ENCODE data around the gene TMEM165. TPM values are rescaled to one million over a fixed set of nuclear protein-coding genes. Genes with fewer than 3 reads are reported as not detected.
A peak's percentile ranks its signal among the peaks of the same experiment; 100 is the strongest.
"Not testable (repeated sequence)": the region's sequence is repeated elsewhere in the genome, so short reads cannot be mapped to it uniquely, and the experiment has no call there.

The TMEM165 gene
- 10 to 100 TPM; 63.5 to 96.5 (median 91.5) TPM for polyA plus RNA-seq (ENCODE audit: insufficient read length in 4 of 4)

- peak; percentile 68 to 75 (median 74) for DNase-seq (ENCODE audit: low read depth in 4 of 4, low spot score in 3 of 4)
Measured at GRCh38 chr4:55395529-55396307, at the start of gene TMEM165. TMEM165 (plus strand) TSS chr4:55395957; CDS start chr4:55396190, 233 bp downstream.

- peak; percentile 61 to 67 (median 62) for DNase-seq (ENCODE audit: low read depth in 4 of 4, low spot score in 3 of 4)
Measured at GRCh38 chr4:55345980-55346850, 49.5 kb upstream of the TMEM165 start, which contains the start of gene SRD5A3. SRD5A3 (plus strand) TSS chr4:55346242; CDS start chr4:55346337, 95 bp downstream.

- DNase-seq (ENCODE audit: low read depth in 4 of 4, low spot score in 3 of 4) = no peak
Measured at GRCh38 chr4:55346851-55347255, 48.9 kb upstream of the TMEM165 start.

- no peak for DNase-seq (ENCODE audit: low read depth in 4 of 4, low spot score in 3 of 4)
Measured at GRCh38 chr4:55347610-55348228, 48.0 kb upstream of the TMEM165 start.

- no peak for DNase-seq (ENCODE audit: low read depth in 4 of 4, low spot score in 3 of 4)
Measured at GRCh38 chr4:55348466-55348865, 47.3 kb upstream of the TMEM165 start.

- not testable (repeated sequence) for DNase-seq (ENCODE audit: low read depth in 4 of 4, low spot score in 3 of 4)
Measured at GRCh38 chr4:55350870-55351269, 44.9 kb upstream of the TMEM165 start.

GRCh38 chr4:55351824-55352223, 43.9 kb upstream of the TMEM165 start:
- no peak for DNase-seq (ENCODE audit: low read depth in 4 of 4, low spot score in 3 of 4)

- no peak for DNase-seq (ENCODE audit: low read depth in 4 of 4, low spot score in 3 of 4)
Measured at GRCh38 chr4:55352726-55353125, 43.0 kb upstream of the TMEM165 start.

- not testable (repeated sequence) for DNase-seq (ENCODE audit: low read depth in 4 of 4, low spot score in 3 of 4)
Measured at GRCh38 chr4:55353228-55353747, 42.5 kb upstream of the TMEM165 start.

DNA sequence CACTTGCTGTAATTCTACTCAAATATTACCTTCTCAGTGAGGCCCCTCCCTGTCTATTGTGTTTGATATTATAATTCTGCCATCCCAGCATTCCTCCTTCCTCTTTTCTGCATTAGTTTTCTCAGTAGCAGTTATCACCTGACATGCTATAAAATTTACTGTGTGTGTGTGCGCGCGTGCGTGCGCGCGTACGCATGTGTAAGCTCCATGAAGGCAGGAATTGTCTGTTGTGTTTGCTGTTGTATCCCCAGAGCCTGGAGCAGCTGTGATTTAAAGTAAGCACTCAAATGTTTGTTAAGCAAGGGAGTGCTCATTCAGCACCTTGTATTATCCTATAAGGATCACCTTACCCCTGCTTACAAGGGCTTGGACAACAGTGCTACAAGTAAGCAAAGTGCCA, 41.1 kb upstream of the TMEM165 start:
- no peak for DNase-seq (ENCODE audit: low read depth in 4 of 4, low spot score in 3 of 4)

GRCh38 chr4:55355555-55355954, 40.2 kb upstream of the TMEM165 start:
- no peak for DNase-seq (ENCODE audit: low read depth in 4 of 4, low spot score in 3 of 4)

- no peak for DNase-seq (ENCODE audit: low read depth in 4 of 4, low spot score in 3 of 4)
Measured at GRCh38 chr4:55356991-55357461, 38.7 kb upstream of the TMEM165 start.

GRCh38 chr4:55358246-55358645, 37.5 kb upstream of the TMEM165 start:
- no peak for DNase-seq (ENCODE audit: low read depth in 4 of 4, low spot score in 3 of 4)

DNA sequence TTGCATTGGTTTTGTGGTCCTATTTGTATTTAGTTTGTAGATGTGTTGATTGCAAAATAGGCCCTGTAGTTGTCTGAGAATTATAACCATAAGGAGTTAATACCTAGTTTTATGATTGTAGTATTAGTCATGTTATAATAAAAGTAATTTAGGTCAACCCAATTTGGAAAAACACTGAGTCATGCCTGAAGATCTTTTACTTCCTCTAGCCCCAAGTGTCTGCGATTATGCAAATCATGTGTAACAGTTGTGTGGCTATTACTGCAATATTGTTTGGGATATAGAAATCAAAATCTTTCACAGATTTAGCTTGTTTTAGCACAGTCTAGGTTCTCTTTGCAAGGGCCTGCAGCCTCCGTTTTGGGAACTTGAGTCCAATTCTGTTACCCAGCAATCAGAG, 37.1 kb upstream of the TMEM165 start:
- no peak for DNase-seq (ENCODE audit: low read depth in 4 of 4, low spot score in 3 of 4)

GRCh38 chr4:55359397-55359916, 36.3 kb upstream of the TMEM165 start:
- no peak for DNase-seq (ENCODE audit: low read depth in 4 of 4, low spot score in 3 of 4)

GRCh38 chr4:55362938-55363337, 32.8 kb upstream of the TMEM165 start:
- DNase-seq (ENCODE audit: low read depth in 4 of 4, low spot score in 3 of 4) = not testable (repeated sequence)

DNA sequence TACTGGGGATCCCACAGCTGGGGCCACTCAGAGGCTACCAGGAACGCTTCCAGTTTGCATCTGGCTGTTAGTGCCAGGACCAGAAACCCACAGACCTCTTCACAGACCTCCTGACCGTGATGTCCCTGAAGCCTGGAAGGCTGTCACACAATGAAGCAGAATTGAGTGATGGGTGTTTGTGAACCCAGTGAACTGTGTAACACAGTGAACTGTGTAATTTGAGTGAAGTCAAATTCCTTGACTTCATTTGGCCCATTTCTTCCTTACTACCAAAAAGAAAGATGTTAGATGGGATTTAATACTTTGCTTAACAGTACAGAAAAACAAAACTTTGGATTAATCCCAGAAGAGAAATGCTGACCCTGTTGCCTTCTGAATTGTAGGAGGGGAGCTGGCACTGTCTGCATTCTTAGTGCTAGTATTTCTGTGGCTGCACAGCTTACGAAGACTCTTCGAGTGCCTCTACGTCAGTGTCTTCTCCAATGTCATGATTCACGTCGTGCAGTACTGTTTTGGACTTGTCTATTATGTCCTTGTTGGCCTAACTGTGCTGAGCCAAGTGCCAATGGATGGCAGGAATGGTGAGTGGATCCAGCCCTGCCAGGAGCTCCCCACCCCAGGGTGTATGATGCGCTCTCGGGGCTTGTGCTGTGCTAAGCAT, 31.9 kb upstream of the TMEM165 start:
- no peak for DNase-seq (ENCODE audit: low read depth in 4 of 4, low spot score in 3 of 4)

DNA sequence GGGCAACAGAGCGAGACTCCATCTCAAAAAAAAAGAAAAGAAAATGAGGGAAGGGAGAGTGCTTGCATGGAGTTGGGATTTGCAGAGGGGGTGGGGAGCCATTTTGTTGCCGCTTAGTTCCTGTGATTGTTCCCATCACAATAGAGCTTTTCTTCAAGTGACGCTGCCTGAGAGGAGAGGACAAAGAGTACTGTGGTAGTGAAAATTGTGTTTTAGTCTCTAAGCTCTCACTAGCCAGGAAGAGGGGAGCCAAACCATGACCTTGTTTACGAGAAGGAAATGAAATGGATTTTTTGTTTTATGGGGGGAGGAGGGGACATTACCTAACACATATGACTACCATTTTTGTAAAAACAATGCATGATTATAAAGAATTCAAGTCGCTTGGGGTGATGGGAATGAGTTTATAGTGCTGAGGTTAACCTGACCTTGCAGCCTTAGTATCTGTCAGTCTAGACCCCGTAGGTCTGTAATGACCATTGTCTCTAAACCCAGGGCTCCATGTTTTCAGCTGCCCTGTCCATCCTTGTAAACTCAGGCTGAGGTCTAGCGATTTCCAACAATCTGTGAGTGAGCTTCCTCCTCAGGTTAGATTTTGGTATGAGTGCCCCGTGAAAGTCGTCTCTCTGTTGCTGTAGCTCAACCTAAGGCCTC, 30.9 kb upstream of the TMEM165 start:
- no peak for DNase-seq (ENCODE audit: low read depth in 4 of 4, low spot score in 3 of 4)

- DNase-seq (ENCODE audit: low read depth in 4 of 4, low spot score in 3 of 4) = no peak
Measured at GRCh38 chr4:55365345-55365728, 30.4 kb upstream of the TMEM165 start.

Data from left renal pelvis (tissue), 4 donors.